ENCODE results near the gene DAB1. TPM values are rescaled to one million over a fixed set of nuclear protein-coding genes. Genes with fewer than 3 reads are reported as not detected.
"Not testable (repeated sequence)": the region's sequence is repeated elsewhere in the genome, so short reads cannot be mapped to it uniquely, and the experiment has no call there.

The DAB1 gene
- total RNA-seq, 1 donor from 2014 or later = not detected

DNA sequence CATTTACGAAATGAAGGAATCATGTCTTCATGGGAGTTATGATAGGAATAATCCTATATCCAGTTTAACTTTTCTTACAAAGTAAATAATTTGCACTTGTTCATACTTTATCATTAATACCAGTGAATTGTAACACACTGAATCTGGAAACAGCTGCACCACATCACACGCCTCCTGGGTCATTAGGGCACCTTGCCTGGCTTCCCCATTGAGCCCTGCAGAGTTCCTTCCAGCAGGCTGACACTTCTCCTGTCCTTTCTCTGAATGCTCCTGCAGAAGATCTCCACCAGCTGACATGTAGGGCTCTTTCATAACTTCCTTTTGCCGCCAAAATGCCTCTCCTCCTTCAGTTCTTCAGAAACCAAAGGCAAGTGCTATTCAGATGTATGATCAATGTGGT is 201.1 kb downstream of the DAB1 start:
- DNase-seq (ENCODE audit: low read depth) = no peak

DNA sequence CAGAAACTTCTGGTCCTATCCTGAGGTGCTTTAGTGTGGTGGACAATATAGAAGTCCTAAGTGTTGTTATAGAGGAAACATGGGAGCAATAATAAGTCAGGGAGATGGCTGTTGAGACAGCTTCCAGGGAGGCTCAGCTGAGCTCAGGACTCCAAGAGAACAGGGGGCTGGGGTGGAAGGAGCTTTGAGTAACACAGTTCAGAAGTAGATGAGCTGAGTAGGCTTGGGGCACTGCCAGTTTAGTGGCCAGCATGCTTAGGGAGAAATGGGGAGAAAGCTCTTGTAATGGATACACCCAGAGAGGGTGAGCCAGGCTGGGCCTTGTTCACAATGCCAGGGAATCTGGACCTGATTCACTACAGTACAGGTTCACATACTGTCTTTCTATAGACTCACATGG is 201.6 kb downstream of the DAB1 start:
- DNase-seq (ENCODE audit: low read depth) = no peak

DNA sequence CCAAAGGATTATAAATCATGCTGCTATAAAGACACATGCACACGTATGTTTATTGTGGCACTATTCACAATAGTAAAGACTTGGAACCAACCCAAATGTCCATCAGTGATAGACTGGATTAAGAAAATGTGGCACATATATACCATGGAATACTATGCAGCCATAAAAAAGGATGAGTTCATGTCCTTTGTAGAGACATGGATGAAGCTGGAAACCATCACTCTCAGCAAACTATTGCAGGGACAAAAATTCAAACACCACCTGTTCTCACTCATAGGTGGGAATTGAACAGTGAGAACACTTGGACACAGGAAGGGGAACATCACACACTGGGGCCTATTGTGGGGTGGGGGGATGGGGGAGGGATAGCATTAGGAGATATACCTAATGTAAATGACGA is 203.0 kb downstream of the DAB1 start:
- not testable (repeated sequence) for DNase-seq (ENCODE audit: low read depth)

DNA sequence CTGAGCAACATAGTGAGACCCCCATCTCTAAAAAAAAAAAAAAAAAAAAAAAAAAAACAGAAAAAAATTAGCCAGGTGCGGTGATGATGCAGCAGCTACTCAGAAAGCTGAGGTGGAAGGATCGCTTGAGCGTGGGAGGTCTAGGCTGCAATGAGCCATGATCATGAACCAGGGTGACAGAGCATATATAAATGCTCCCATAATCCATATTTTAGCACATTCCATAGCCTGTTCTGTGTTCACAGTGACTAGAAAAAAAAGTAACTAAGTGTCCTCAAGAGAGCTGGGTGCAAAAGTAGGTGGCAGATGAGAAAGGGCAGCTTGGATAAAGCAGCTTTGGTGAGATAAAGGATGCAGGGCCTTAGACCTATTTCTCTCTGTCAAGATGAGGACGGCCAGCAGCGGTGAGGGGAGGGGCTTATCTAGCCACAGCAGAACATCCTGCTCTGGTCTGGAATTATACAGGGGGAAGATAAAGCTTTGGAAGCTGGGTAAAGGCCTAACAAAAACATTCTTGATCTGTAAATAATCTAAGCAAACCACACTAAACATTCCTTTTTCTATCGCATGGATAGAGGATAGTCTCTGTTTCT is 205.3 kb downstream of the DAB1 start:
- no peak for DNase-seq (ENCODE audit: low read depth)

- no peak for DNase-seq (ENCODE audit: low read depth)
Observed at GRCh38 chr1:57217905-57218304, 206.0 kb downstream of the DAB1 start.

DNA sequence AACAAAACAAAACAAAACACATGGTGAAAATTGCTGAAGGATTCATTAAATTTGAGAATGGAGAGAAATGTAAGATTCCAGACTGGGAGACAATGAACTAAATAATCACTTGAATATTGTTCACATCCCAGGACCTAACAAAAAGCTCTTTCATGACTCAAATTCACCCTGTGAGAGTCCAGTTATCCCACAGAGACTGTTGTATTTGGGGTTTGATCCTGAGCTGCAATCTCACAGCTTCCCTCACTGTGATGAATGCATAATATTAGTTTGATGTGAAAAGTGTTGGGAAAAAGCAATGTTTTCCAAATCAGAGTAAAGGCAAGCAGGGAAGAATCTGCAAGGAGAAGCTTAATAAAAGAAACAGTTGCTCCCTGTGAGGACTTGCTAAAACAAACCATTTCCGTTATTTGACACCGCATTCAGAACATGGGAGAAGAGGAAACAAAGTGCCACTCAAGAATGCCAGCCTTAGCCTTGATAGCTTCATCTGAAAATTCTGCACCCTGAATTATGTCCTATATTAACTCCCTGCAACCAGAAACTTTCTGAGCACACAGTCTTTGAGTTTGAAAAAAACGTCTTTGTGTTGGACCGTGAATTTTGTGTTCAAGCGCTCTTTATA is 208.8 kb downstream of the DAB1 start:
- no peak for DNase-seq (ENCODE audit: low read depth)

GRCh38 chr1:57210881-57211280 is 213.0 kb downstream of the DAB1 start:
- no peak for DNase-seq (ENCODE audit: low read depth)

DNA sequence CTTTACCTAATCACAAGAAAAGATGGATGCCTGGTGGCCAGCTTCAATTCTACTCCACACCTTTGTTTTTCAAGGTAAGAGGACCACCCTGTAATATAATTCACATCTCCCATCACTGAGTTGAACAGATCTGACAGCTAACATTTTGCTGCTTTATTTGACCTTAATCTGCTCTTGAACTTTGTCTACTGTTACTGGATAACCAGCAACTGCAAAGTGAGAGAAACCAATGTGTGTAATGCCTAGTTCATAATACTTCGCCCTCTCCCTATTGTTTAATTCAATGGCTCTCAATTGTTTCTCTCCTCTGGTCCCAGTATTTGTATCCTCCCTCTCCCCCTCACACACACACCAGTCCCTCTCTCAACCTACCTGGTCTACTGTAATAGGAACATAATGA is 214.4 kb downstream of the DAB1 start:
- no peak for DNase-seq (ENCODE audit: low read depth)

DNA sequence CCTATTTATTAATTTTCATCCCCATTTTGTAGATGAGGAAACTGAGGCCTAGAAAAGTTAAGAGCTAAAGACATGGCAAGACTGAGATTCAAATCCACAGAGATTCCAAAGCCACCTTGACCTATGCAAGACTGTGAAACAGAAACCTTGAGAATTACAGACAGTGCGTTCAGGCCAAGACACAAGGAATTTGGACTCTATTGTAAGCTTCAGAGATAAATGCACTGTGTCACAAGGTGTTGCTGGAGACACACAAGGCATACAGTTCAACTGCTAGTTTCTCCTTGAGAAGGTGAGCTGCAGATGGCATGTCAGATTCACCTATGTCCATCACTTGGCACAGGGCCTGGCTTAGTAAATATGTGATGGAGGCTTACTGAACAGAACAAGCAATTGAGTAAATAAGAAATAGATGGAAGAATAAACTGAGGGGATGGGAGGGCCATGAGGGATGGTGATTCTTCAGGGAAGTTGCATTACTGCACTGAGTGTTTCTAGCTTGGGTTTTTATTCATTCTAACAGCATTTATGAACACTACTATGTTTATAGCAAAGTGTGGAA is 215.0 kb downstream of the DAB1 start:
- DNase-seq (ENCODE audit: low read depth) = no peak

DNA sequence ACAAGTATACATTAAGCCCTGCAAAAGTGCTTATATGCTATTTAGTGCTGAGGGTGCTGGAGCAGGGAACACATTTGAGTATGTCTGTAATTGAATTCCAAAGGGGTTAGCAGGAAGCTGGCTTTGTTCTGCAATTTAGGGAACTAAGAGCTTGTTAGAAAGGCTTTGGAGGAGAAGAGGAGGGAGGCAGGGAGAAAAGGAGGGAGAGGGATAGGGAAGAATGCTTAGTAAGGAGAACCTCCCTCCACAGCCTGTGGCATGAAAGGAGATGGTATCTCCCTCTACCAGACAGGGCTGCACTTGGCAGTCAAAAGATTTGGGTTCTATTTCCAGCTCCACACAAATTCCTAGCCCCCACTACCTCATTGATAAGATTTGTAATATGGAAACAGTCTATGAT is 217.8 kb downstream of the DAB1 start:
- DNase-seq (ENCODE audit: low read depth) = no peak

- no peak for DNase-seq (ENCODE audit: low read depth)
Observed at GRCh38 chr1:57204942-57205787, 218.7 kb downstream of the DAB1 start.

DNA sequence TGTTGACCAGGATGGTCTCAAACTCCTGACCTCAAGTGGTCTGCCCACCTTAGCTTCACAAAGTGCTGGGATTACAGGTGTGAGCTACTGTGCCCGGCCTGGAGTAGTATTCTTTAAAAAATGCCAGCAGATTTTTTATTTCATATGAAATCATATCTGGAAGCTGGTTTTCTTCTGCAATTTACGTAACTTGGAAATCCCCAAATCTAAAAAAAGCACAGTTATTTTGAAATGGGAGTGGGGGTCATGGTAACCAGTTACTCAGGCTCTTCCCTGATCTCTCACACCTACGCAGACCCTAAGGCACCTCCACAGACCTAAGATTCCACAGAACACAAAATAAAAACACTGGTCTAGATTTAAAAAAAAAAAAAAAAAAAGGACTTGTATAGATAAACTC is 219.8 kb downstream of the DAB1 start:
- no peak for DNase-seq (ENCODE audit: low read depth)

GRCh38 chr1:57202241-57202640 is 221.6 kb downstream of the DAB1 start:
- no peak for DNase-seq (ENCODE audit: low read depth)

GRCh38 chr1:57198912-57199311 is 224.9 kb downstream of the DAB1 start:
- DNase-seq (ENCODE audit: low read depth) = no peak

DNA sequence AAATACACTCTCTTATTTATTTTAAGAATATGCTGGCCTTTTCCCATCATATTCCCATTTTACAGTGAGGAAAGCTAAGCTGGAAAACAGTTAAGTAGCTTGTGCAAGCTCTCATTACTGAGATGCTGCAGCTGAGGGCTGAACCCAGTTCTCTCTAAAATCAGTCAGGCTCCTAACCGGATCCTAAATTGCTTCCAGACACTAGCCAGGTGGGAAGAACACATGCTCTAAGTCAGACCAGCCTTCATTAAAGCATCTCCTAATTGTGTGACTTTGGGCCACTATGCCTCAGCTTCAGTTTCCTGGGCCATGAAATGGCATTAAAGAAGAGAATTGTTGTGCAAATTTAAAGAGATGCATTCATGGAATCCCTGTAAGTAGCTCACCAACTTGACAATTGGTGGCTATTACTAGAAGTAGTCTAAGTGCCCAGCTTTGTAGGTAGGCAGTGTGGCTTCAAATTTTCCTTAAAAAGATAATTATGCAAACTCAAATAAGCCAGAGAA is 228.4 kb downstream of the DAB1 start:
- no peak for DNase-seq (ENCODE audit: low read depth)

GRCh38 chr1:57192222-57192621 is 231.6 kb downstream of the DAB1 start:
- DNase-seq (ENCODE audit: low read depth) = no peak

GRCh38 chr1:57190898-57191297 is 233.0 kb downstream of the DAB1 start:
- DNase-seq (ENCODE audit: low read depth) = no peak

DNA sequence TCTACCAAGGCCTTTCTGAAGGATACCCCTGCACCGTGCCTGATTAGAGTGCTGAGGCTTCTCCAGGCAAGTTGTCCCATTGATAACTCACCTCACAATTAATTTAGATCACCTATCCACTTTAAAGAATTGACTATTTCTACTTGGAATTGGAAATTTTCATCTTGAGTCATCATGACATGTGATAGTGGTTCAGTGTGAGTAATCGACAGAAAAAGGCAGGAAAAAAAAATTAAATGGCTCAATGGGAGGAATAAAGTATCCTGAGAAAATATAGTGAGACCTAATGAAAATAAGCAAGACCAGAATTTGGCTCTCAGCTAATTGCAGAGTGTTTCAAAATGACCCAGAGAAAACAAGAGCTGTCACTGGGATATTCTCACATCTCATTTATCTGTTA is 235.7 kb downstream of the DAB1 start:
- no peak for DNase-seq (ENCODE audit: low read depth)

- no peak for DNase-seq (ENCODE audit: low read depth)
Observed at GRCh38 chr1:57186455-57186854, 237.4 kb downstream of the DAB1 start.

- DNase-seq (ENCODE audit: low read depth) = no peak
Observed at GRCh38 chr1:57179001-57179400, 244.9 kb downstream of the DAB1 start.

GRCh38 chr1:57175506-57175905 is 248.4 kb downstream of the DAB1 start:
- DNase-seq (ENCODE audit: low read depth) = no peak

GRCh38 chr1:57172040-57172439 is 251.8 kb downstream of the DAB1 start:
- DNase-seq (ENCODE audit: low read depth) = no peak

Measured in myocyte (in vitro differentiated cells).